ENCODE measurements around the gene TRMT2A. TPM values are rescaled to one million over a fixed set of nuclear protein-coding genes. Genes with fewer than 3 reads are reported as not detected.

TRMT2A gene
- total and polyA plus RNA-seq, 2 of the 8 experiments (the other 6 are each of a cell fraction or from before 2014, with no cell fraction given) = 44.9 to 50.3 TPM

DNA sequence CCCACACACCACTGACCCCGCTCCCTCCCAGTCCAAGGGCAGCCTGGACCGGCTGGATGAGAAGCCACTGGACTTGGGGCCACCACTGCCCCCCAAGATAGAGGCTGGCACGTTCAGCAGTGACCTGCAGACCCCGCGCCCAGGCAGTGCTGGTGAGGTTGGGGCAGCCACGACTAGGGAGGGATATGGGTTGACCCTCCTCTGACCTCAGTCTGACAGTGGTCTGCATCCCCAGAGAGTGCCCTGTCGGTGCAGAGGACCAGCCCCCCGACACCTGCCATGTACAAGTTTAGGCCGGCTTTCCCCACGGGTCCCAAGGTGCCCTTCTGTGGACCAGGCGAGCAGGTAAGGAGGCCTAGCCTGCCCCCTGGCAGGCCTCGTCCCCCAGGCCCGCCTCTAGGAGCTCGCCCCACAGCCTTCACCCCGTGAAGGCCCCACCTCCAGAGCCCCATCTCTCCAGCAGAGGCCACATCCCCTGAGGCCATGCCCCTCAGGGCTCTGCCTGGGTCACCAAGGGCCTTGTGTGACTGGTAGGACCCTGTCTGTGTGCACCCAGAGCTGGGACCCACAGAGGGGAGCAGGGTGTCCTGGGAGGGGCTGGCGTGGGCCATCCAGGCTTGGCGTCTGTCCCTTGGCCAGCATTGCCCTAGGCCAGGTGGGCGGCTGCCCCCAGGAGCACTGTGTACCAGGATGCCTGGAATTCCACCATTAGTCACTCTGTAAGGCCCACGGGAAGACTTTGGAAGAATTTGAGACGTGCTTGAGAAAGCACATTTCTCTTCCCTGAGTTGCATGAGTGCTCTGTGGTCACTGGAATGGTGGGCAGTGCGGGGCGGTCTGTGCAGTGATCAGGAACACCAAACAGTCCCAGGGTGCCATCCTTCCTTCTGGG lies 24.4 kb upstream of the TRMT2A start (continued):
- TF ChIP-seq SP1 (IDR thresholded peaks at IDR 0.05; ENCODE audit: low read depth, low read length) (no peak), CEBPB (IDR thresholded peaks at IDR 0.05; ENCODE audit: low read depth, low read length) (no peak)
